Measurements from ENCODE around the gene PDIA2. TPM values are rescaled to one million over a fixed set of nuclear protein-coding genes. Genes with fewer than 3 reads are reported as not detected.

PDIA2 gene
- polyA plus RNA-seq, 2 of the 4 experiments (the other 2 are of a cell fraction) = 0.45 to 0.52 TPM

GRCh38 chr16:247027-247426, 35.9 kb upstream of the PDIA2 start (continued):
- TF ChIP-seq FOXS1 (CRISPR knock-in tag; IDR thresholded peaks at IDR 0.05) (no peak), HEYL (CRISPR knock-in tag; IDR thresholded peaks at IDR 0.05) (no peak), KDM5A (IDR thresholded peaks at IDR 0.05) (no peak), RAD21 (conservative IDR thresholded peaks at IDR 0.05 in 1 of 2, IDR thresholded peaks at IDR 0.05 in 1 of 2) (no peak), TFCP2L1 (CRISPR knock-in tag; IDR thresholded peaks at IDR 0.05) (no peak), JUNB (IDR thresholded peaks at IDR 0.05) (no peak), RARB (CRISPR knock-in tag; IDR thresholded peaks at IDR 0.05) (no peak), JUN (IDR thresholded peaks at IDR 0.05) (no peak), POLR2AphosphoS2 (conservative IDR thresholded peaks at IDR 0.05; ENCODE audit: low read length) (no peak), BHLHE40 (IDR thresholded peaks at IDR 0.05; ENCODE audit: low read depth, low read length) (no peak), CEBPB (IDR thresholded peaks at IDR 0.05) (no peak)

DNA sequence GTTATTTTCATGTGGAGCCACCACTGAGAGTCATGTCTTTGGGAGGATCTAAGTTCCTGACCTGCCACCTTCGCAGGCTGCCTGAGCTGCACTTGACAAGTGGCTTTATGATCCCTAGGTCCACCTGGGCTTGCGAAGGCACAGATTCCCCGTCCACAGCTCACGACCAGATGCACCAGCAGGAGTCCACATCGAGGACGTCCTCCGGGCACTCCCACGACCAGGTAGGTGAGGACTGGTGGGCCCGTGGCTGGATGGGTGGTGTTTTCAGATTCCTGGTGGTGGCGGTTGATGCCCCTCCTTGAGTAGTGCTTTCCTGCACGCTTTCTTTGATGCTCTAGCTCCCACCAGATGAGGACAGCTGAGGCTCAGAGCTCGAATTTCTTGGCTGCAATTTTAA, 33.5 kb upstream of the PDIA2 start:
- 84% methylated on average over 12 of the region's 12 CpGs for WGBS (ENCODE audit: missing lambda C conversion rate)
- no peak for FAIRE-seq
- H3K9me3 ChIP-seq = no peaks in the 10 kb centered on the region
- no peak overlapping the region for H3K27ac ChIP-seq
- no peak for ATAC-seq
- CTCF ChIA-PET = interaction anchor here (0.9 to 1.7 kb wide), 3 partner anchors 14 to 113 kb away, joined by 3 to 4 read pairs (median 3); partner anchors contain the start of gene HBQ1
- DNase-seq (ENCODE audit: low read depth in 1 of 2, low spot score in 1 of 2) = no peak
- TF ChIP-seq FOSL2 (IDR thresholded peaks at IDR 0.05) (no peak), FOSL2 (CRISPR knock-in tag; IDR thresholded peaks at IDR 0.05) (no peak), CEBPB (IDR thresholded peaks at IDR 0.05) (0 out of 4 replicates have a peak, but pooled peaks of 1 of the 2 experiments have one; percentile 13)
- H3K4me2 ChIP-seq = no peak overlapping the region
- no peak overlapping the region for H3K4me3 ChIP-seq
- peaks cover 8% of the 10 kb centered on the region; the same call in 2 of the 3 replicates for H3K4me1 ChIP-seq
- POLR2A ChIA-PET = no interaction called here

GRCh38 chr16:252366-253337, 30.3 kb upstream of the PDIA2 start:
- CTCF ChIA-PET = interaction anchor here (0.7 kb wide), 1 partner anchor 207 kb away, joined by 3 read pairs; no protein-coding TSS in a partner anchor
- Histone ChIP-seq H3K4me2 (no peak overlapping the region), H3K4me1 (peaks cover 8% of the 10 kb centered on the region; the same call in 2 of the 3 replicates), H3K4me3 (no peak overlapping the region), H3K27ac (no peak overlapping the region), H3K9me3 (no peaks in the 10 kb centered on the region)
- POLR2A ChIA-PET = no interaction called here
- FAIRE-seq (no peak), ATAC-seq (no peak), DNase-seq (ENCODE audit: low read depth in 1 of 2, low spot score in 1 of 2) (no peak)
- WGBS (ENCODE audit: missing lambda C conversion rate) = 88% methylated on average over 30 of the region's 30 CpGs
- TF ChIP-seq RARB (CRISPR knock-in tag; IDR thresholded peaks at IDR 0.05) = no peak
- no peak for TF ChIP-seq ATOH8 (CRISPR knock-in tag; IDR thresholded peaks at IDR 0.05; ENCODE audit: low read depth)
- TF ChIP-seq HOXA7 (CRISPR knock-in tag; IDR thresholded peaks at IDR 0.05) = no peak
- no peak for TF ChIP-seq MAFK (IDR thresholded peaks at IDR 0.05; ENCODE audit: partially characterized antibody)
- TF ChIP-seq, protein P1, sequence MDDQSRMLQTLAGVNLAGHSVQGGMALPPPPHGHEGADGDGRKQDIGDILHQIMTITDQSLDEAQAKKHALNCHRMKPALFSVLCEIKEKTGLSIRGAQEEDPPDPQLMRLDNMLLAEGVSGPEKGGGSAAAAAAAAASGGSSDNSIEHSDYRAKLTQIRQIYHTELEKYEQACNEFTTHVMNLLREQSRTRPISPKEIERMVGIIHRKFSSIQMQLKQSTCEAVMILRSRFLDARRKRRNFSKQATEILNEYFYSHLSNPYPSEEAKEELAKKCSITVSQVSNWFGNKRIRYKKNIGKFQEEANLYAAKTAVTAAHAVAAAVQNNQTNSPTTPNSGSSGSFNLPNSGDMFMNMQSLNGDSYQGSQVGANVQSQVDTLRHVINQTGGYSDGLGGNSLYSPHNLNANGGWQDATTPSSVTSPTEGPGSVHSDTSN (IDR thresholded peaks at IDR 0.05) = no peak
- TF ChIP-seq KDM5A (IDR thresholded peaks at IDR 0.05) = no peak
- no peak for TF ChIP-seq EHMT2 (IDR thresholded peaks at IDR 0.05; ENCODE audit: low read depth)
- no peak for TF ChIP-seq HEYL (CRISPR knock-in tag; IDR thresholded peaks at IDR 0.05)
- TF ChIP-seq ZNF302 (CRISPR knock-in tag; IDR thresholded peaks at IDR 0.05) = no peak
- no peak for TF ChIP-seq NR3C1 (IDR thresholded peaks at IDR 0.05)
- no peak for TF ChIP-seq HOXB5 (CRISPR knock-in tag; IDR thresholded peaks at IDR 0.05)
- TF ChIP-seq HES2 (IDR thresholded peaks at IDR 0.05) = no peak
- TF ChIP-seq JUNB (IDR thresholded peaks at IDR 0.05) = no peak
- no peak for TF ChIP-seq MAX (IDR thresholded peaks at IDR 0.05)
- TF ChIP-seq TP53 (CRISPR knock-in tag; IDR thresholded peaks at IDR 0.05) = no peak
- TF ChIP-seq CHD2 (IDR thresholded peaks at IDR 0.05; ENCODE audit: low read length, partially characterized antibody) = no peak

All from A549 (cell line).